Epithelial cell of esophagus (primary cell): ENCODE measurements around the gene RGS6.

ENCODE experiments used
- DNase-seq: peaks from one replicate; pipeline ENCODE4 v3.0.0; 2010; ENCODE audit warnings: low read depth
- H3K4me3 ChIP-seq: 2 replicates; pipeline ENCODE4 v1.5.1; 2011; ENCODE audit warnings: mild to moderate bottlenecking, low read length, control low read depth
- CTCF ChIP-seq: IDR thresholded peaks from 2 replicates; pipeline ENCODE4 v1.5.1; 2011; ENCODE audit warnings: low read depth, mild to moderate bottlenecking, low read length, control low read depth, inconsistent platforms; ENCODE audit not compliant: insufficient read depth; ENCODE audit errors: missing control alignments

Gene RGS6

GRCh38 chr14:71905031-71905430 is 27.2 kb upstream of the RGS6 start:
- H3K4me3 ChIP-seq: no peak overlapping the region
- no peak for TF ChIP-seq CTCF
- DNase-seq: no peak

DNA sequence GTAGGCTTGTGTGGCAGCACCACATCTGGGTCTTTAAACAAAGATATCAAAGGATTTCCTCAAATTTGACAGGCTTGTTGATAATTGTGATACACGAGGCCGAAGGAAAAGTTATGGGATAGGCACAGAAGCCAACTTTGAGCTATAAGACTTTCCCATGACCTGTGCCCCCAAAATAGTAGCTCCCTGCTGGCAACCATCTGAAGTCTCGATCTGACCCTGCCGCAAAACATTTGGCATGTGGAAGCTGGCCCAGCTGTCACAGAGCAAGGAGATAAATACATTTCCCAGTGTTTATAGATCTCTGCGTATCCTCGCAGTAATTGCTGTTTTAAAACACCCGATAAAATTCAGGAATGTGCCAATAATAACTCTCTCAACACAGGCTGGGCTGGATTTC is 26.4 kb upstream of the RGS6 start:
- H3K4me3 ChIP-seq: no peak overlapping the region
- TF ChIP-seq CTCF: no peak
- no peak for DNase-seq

- no peak for TF ChIP-seq CTCF
- H3K4me3 ChIP-seq: no peak overlapping the region
- DNase-seq: peak; percentile 46
Observed at GRCh38 chr14:71907793-71908515, 24.3 kb upstream of the RGS6 start.

DNA sequence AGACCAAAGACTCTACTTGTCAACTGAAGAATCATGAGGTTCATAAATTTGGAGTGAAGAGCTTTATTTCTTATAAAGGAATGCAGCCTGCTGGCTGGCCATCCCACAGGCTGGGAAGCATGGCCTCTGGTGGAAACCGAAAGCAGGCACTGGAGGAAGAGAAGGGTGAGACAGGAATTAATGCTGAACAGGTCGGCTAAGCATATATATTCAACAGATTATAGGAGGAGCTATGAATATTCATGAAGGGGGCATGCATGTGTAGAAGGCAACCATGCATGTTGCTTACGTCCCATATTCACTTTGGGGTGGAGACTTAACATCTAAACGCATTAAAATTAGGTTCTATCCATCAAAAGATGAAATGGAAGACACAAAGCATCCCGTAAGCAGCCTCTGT is 20.6 kb upstream of the RGS6 start:
- no peak for TF ChIP-seq CTCF
- DNase-seq: no peak
- no peak overlapping the region for H3K4me3 ChIP-seq

- H3K4me3 ChIP-seq: no peak overlapping the region
- no peak for TF ChIP-seq CTCF
- no peak for DNase-seq
Observed at GRCh38 chr14:71913342-71913741, 18.9 kb upstream of the RGS6 start.

DNA sequence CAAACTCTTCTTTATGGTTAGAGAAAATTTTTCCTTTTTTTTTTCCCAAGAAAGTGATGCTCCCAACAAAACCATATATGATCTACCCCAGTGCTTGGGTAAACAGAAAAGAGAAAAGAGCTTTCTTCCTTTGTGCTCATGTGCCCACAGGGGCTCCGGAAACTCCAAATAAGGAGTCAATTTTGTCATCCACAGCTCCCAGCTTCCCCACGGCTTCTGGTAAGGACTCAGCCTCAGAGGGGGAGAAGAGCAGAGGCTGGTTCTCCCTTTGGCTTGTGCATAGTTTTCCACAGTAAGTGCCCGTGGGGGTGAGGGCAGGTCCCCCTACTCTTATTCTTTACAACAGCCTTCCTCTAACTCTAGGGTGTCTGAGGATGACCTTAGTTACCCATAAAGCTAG is 13.3 kb upstream of the RGS6 start:
- no peak for TF ChIP-seq CTCF
- no peak overlapping the region for H3K4me3 ChIP-seq
- DNase-seq: no peak

DNA sequence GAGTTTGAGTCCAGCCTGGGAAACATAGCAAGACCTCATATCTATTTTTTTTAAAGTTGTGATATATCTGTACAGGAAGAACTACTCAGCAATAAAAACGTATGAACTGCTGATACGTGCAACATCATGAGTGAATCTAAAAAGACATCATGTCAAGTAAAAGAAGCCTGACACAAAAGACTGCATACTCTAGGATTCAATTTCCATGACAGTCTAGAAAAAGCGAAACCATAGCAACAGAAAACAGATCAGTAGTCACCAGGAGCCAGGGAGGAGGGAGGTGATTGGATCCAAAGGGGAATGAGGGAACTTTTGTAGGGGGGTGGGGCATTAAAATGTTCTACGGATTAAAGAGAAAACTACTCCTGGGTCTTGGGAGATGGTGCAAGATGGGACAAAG is 8.7 kb upstream of the RGS6 start:
- H3K4me3 ChIP-seq: no peak overlapping the region
- no peak for TF ChIP-seq CTCF
- DNase-seq: no peak
